GM21737 (cell line): ENCODE measurements around the gene E4F1.
A peak's percentile ranks its signal among the peaks of the same experiment; 100 is the strongest.

Source experiments
- ATAC-seq: cut with Tn5 transposase; IDR thresholded peaks from one replicate; pipeline ENCODE4 v1.9.1; 2021; ENCODE audit warnings: mild to moderate bottlenecking, moderate library complexity; ENCODE audit not compliant: unreplicated experiment

The E4F1 gene, protein sequence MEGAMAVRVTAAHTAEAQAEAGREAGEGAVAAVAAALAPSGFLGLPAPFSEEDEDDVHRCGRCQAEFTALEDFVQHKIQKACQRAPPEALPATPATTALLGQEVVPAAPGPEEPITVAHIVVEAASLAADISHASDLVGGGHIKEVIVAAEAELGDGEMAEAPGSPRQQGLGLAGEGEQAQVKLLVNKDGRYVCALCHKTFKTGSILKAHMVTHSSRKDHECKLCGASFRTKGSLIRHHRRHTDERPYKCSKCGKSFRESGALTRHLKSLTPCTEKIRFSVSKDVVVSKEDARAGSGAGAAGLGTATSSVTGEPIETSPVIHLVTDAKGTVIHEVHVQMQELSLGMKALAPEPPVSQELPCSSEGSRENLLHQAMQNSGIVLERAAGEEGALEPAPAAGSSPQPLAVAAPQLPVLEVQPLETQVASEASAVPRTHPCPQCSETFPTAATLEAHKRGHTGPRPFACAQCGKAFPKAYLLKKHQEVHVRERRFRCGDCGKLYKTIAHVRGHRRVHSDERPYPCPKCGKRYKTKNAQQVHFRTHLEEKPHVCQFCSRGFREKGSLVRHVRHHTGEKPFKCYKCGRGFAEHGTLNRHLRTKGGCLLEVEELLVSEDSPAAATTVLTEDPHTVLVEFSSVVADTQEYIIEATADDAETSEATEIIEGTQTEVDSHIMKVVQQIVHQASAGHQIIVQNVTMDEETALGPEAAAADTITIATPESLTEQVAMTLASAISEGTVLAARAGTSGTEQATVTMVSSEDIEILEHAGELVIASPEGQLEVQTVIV

GRCh38 chr16:2223221-2223941, at the start of gene E4F1:
Gene E4F1, plus strand, starts transcription at chr16:2223591. Its CDS starts 23 bp downstream, at chr16:2223614.
- peak; percentile 95 for ATAC-seq

DNA sequence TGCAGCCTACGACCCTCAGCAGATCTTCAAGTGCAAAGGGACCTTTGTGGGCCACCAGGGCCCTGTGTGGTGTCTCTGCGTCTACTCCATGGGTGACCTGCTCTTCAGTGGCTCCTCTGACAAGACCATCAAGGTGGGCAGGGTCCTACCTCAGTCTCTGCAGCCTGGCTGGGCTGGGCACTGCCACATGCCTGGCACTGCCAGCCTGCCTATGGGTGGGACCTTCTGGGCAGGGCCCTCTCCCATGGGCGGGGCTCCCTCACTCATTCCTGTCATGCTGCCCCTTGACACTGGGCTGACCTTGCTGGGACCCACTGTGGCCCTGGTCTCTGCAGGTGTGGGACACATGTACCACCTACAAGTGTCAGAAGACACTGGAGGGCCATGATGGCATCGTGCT, 49.5 kb upstream of the E4F1 start:
- no peak for ATAC-seq

DNA sequence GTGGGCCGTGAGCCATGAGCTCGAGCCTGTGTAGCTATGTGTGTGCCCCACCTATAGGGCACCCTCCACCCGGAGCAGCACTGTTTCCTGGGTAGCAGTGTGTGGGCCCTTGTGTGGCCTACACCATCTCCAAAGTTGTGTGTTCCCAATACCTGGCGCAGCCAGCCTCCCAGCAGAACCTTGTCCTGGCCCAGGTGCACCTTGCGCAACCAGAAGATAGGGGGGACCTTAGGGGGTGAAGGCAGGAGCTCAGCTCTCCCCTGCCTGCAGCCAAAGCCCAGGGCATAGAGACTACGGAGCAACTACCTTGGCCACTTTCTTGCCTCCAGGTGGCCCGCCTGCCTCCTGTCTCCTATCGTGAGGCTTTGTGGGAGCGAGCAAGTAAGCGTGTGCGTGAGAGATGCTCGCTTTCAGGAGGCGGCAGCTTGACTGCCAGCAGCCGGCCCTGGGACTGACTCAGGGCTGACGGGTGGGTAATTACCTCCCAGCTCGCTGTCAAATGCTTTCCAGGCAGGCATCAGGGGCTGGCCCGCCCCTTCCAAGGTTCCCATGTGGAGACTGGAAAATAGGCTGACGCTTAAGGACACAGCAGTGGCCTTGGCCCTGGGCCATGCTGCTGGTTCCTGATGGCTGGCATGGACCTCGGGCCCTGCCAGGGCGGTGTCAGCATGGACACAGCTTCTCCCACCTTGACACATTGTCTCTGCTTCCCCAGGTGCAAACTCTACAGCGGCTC, 48.8 kb upstream of the E4F1 start:
- no peak for ATAC-seq

- ATAC-seq, result no peak
Measured at GRCh38 chr16:2175454-2175853, 47.9 kb upstream of the E4F1 start.

- no peak for ATAC-seq
Measured at GRCh38 chr16:2176047-2176446, 47.3 kb upstream of the E4F1 start.

- no peak for ATAC-seq
Measured at GRCh38 chr16:2177101-2177500, 46.3 kb upstream of the E4F1 start.

DNA sequence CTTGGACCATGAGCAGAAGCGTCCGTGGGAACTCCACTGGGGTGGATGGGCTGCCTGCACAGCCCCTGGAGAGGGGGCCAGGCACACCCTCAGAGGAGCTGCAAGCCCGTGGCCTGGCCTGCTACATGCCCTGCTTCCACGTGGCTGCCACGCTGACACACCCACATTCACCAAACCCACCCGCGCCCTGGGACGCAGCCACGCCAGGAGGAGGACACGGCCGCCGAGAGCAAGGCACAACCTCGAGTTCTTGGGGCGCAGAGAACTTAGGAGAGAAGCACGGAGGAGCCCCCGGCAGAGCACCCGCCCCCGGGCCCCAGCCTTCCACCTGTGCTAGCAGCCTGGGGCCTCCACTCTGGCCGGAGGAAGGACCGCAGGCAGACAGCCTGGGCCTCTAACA, 45.8 kb upstream of the E4F1 start:
- ATAC-seq, result no peak

DNA sequence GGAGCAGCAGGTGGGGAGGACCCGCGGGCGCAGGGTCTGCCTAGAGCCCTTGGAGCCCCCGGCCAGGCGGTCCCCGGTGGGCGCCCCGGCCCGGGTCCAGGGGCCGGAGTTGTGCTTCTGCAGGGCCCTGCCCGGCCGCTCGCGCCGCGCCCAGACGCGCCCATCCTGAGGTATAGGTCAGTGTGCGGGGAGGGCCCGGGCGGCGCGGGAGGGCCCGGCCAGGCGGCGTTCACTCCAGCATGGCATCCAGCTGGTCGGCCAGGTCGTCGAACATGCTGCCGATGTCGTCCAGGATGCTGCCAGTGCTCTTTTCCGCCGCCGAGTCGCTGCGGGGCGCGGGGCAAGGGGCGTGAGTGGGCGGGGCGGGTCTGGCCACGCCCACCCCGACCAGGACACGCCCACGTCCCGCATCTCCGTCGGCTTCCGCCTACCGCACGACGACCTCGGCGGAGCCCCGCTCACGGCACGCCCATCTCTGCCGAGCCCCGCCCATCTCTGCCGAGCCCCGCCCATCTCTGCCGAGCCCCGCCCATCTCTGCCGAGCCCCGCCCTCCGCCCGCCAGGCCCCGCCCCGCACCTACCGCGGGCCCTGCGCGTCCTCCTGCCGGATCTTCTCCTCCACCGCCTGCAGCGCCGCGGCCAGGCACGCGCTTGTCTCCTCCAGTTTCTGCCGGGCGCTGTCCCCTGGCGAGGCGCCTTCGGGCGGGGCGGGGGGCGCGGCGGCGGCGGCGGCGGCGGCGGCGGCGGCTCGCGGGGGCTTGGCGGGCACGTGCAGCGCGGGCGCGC, 44.9 kb upstream of the E4F1 start:
- ATAC-seq, result no peak

- no peak for ATAC-seq
Measured at GRCh38 chr16:2179107-2179501, 44.3 kb upstream of the E4F1 start.

GRCh38 chr16:2179576-2179975, 43.8 kb upstream of the E4F1 start:
- ATAC-seq, result no peak

DNA sequence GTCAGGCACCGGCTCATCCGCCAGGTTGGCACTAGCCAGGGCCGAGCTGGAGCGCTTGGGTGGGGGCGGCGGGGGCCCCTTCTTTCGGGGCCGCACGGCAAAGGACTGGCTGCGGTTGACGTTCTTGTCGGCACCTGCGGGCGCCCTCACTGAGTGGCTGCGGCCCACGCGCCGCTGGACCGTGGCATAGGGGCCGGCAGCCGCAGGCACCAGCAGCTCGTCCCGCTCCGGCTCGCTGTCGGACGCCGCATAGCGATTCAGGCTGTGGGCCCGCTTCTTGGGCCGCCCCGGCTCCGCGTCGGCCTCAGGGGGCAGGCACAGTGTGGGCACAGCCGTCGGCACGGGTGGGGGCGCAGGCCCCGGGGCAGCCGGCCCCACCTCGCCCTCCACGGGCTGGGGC, 42.9 kb upstream of the E4F1 start:
- no peak for ATAC-seq

DNA sequence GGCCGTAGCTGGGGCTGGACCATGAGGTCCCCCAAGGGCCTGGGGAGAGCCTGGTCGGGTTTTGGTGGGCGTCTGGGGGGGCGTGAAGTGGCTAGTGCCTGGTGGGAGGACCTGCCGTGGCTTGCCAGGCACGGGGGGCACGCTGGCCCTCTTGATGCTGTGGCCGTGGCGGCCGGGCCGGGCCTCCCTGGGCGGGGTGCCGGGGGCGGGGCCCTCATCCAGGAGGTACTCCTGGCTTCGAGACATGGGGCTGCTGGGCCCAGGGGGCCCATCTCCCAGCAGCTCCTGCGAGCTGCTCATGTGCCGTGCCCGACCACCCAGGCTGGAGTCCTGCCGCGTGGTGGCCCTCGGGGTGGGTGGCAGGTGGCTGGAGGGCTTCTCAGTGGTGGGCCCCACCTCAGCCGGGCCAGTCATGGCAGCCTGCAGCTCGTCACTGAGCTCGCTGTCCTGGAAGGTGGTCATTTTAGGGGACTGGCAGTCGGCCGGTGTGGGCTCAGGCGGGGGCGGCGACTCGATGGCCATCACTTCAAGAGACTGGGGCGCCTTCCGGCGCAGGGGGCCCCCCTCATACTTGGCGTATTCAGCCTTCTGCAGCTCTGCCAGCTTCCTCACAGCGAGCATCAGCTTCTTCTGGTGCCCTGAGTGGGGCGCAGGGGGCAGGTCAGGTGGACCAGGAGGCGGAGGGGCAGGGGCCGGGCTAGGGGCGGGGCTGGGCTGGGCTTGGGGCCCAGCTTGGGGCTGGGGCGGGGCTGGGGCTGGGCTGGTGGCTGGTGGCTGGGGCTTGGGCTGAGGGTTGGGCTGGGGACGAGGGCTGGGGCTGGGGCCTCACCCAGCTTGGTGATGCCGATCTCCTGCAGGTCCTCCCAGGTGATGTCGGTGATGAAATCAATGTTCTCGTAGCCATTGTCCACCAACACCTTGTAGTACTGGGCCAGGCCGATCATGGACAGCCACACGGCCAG, 42.1 kb upstream of the E4F1 start:
- no peak for ATAC-seq

DNA sequence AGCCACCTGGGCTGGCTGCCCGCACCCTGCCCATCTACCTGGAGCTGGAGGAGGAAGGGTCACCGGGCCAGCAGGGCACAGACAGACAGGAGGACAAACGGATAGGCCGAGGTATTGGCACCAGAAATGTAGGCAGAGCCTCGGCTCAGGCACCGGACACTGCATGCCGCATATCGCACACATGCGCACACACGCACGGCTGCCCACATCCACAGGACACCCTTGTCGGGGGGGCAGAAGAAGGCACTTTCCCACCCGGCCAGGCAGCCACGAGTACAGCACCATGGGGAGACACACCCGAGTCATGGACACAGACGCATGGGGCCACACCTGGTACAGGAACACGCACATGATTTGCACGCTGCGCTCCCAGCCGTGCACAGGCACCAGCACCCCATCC, 41.4 kb upstream of the E4F1 start:
- ATAC-seq, result no peak

DNA sequence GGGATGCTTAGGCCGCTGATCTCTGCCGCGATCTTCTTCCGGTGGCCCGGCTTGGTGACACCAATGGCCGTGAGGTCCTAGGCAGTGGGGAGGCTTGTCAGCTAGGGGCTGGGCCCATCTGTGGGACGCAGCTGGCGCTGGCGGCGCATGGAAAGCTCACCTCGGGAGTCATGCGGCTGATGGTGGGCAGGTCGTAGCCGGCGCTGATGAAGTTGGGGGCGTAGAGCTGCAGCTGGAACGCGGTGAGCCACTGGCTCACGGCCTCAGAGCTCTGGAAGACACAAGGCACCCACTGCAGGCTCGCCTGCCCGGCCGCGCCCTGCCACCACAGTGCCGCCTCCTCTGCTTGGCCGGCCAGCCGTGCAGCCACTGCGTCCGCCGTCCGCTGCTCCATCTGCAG, 39.7 kb upstream of the E4F1 start:
- ATAC-seq, result no peak

- ATAC-seq, result no peak
Measured at GRCh38 chr16:2184346-2184745, 39.0 kb upstream of the E4F1 start.

- ATAC-seq, result no peak
Measured at GRCh38 chr16:2184962-2185361, 38.4 kb upstream of the E4F1 start.

GRCh38 chr16:2186064-2186463, 37.3 kb upstream of the E4F1 start:
- no peak for ATAC-seq

DNA sequence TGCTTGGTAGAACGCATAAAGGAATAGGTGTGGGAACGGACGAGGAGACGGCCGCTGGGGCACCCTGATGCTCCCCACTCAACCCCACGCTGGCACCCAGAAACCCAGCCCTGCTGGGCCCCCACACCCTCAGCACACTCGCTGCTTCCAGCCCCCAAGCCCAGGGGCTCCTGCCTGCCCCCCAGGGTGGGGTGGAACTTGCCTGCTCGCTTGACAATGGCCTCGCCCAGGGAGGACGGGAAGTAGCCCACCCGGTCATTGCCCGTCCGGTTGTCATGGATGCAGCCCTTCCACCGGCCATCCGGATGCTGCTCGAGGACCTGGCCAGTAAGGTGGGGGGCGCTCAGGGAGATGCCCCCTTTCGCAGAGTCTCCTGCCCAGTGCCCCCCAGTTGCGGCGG, 36.9 kb upstream of the E4F1 start:
- ATAC-seq, result no peak

- no peak for ATAC-seq
Measured at GRCh38 chr16:2187212-2187611, 36.2 kb upstream of the E4F1 start.
